ENCODE data around the gene PRKG2. TPM values are rescaled to one million over a fixed set of nuclear protein-coding genes. Genes with fewer than 3 reads are reported as not detected.
A peak's percentile ranks its signal among the peaks of the same experiment; 100 is the strongest.
"Not testable (repeated sequence)": the region's sequence is repeated elsewhere in the genome, so short reads cannot be mapped to it uniquely, and the experiment has no call there.

PRKG2 gene
- total RNA-seq, 1 donor from 2014 or later, result 0.05 TPM

DNA sequence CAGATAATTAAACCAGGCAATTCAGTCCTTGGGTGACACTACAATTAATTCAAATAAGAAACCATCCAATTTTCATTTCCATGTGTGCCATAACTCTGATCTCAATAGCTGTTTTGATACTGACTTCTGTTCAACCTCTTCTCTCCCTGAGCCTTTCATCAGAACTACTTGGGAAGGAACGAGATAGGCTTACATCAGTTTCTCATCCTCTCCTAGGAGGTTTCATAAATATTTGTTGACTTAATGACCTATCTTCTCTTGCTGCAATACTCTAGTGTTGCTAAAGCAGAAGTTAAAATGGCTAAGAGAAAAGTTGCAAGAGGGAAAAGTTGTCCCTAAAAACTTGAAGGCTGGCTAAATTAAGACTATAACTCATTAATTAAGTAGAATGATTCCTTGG, 41.8 kb downstream of the PRKG2 start:
- intact Hi-C loops (cut with DNase I), result no loop called here
- ATAC-seq (ENCODE audit: poor library complexity), result no peak
- no peak for DNase-seq

GRCh38 chr4:81166458-81167160, 48.4 kb downstream of the PRKG2 start:
- ATAC-seq (ENCODE audit: poor library complexity) (no peak), DNase-seq (no peak)
- intact Hi-C loops (cut with DNase I), result no loop called here

GRCh38 chr4:81165861-81166430, 49.1 kb downstream of the PRKG2 start:
- ATAC-seq (ENCODE audit: poor library complexity) (no peak), DNase-seq (no peak)
- intact Hi-C loops (cut with DNase I), result no loop called here

DNA sequence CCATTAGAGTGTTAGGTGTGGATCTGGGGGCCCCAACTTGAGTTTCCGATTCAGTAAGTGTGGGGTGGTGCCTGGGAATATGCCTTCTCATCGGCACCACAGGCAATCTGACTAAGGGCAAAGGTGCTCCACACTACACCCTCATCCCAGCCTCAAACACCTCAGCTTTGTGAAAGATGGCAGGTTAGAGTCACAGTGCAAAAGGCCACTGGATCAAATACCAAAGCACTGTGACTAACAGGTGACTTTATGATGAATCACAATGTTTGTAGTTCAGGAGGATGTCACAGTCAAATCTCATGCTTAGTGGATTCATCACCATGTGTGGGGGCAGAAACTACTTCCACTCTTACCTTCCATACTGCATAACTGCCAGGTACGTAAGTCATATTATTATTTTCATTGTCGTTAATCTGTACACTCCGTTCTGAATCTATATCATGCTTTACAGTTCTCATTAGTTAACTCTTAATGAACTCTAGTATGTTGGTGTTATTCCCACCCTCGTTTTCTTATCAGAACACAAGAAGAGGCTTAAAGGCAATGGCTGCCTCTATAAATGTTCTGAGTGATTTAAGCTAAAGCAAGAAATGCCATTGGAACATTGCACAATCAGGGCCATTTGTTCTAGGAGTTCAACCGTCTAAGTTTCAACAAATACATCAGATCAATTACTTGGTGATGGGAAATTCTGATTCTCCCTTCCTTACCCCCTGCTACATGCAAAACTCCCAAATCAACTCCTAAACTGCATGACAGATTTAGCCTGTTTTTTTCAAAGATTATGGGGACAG, 50.2 kb downstream of the PRKG2 start:
- ATAC-seq (ENCODE audit: poor library complexity) (no peak), DNase-seq (no peak)
- intact Hi-C loops (cut with DNase I), result no loop called here

DNA sequence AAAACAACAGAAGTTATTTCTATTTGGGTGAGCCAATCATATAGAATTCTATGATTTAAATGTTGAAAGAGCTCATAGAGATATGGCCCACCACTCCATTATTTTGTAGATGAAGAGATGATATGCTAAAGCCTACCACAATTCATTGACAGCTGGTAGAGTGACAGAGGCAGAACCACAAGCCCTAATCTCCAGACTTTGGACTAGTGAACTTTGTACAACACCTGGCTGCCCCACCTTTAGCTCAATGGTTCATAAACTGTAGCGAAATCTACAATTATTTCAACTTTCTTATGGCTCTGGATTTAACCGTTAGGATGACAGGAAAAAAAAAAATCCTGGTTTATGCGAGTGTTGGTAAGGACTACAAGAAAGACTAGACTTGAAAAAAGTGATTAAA, 50.9 kb downstream of the PRKG2 start:
- no peak for DNase-seq
- intact Hi-C loops (cut with DNase I), result no loop called here
- ATAC-seq (ENCODE audit: poor library complexity), result no peak

- intact Hi-C loops (cut with DNase I), result no loop called here
- DNase-seq (no peak), ATAC-seq (ENCODE audit: poor library complexity) (no peak)
Measured at GRCh38 chr4:81162752-81163458, 52.1 kb downstream of the PRKG2 start.

- DNase-seq; intact Hi-C loops (cut with DNase I); ATAC-seq (ENCODE audit: poor library complexity): not testable (repeated sequence)
Measured at GRCh38 chr4:81153714-81154323, 61.2 kb downstream of the PRKG2 start.

GRCh38 chr4:81152839-81153713, 61.9 kb downstream of the PRKG2 start:
- ATAC-seq (ENCODE audit: poor library complexity), result no peak
- no peak for DNase-seq
- intact Hi-C loops (cut with DNase I), result no loop called here

DNA sequence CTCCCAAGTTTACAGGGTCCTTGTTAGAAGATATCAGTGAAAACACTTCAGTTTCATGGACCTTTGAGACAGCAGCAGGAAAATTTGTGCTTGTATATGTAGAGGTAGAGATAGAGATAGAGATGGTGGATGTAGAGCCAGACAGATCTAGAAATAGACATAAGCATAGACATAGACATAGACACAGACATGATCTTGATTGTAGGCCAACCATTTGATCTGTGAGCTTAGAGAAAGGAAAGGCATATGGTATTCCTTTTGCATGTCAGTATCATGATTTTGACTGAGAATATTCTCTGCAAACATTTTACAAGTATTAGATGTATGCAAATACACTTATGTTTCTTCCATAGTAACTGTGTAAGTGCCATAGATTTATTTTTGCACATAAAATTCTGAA, 65.0 kb downstream of the PRKG2 start:
- ATAC-seq (ENCODE audit: poor library complexity), result no peak
- DNase-seq, result no peak
- intact Hi-C loops (cut with DNase I), result no loop called here

GRCh38 chr4:81148576-81148975, 66.4 kb downstream of the PRKG2 start:
- intact Hi-C loops (cut with DNase I), result no loop called here

GRCh38 chr4:81146466-81146865, 68.6 kb downstream of the PRKG2 start:
- DNase-seq, result no peak
- no peak for ATAC-seq (ENCODE audit: poor library complexity)
- intact Hi-C loops (cut with DNase I), result no loop called here

More at GRCh38 chr4:81148576-81148975, 66.4 kb downstream of the PRKG2 start:
- ATAC-seq (ENCODE audit: poor library complexity), result no peak
- DNase-seq, result no peak

DNA sequence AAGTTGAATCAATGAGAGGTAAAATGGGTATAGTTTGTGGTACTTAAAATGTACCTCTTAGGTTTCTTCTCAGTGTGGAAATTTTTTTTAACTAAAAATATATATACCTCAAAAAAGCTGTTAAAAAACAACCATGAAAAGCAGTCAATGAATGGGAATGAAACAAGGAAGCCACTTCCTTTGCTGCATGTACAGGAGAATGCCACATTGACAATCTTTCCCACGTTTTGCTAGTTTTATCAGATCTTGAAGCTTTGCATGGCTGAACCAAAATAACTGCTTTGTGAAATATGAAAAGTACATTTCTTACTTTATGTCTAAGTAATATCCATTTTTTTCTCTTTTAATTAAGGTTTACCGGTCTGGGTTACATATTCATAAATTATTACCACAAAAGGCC, 71.8 kb downstream of the PRKG2 start:
- intact Hi-C loops (cut with DNase I), result no loop called here
- ATAC-seq (ENCODE audit: poor library complexity), result no peak
- DNase-seq, result no peak

GRCh38 chr4:81142744-81143143, 72.3 kb downstream of the PRKG2 start:
- DNase-seq (no peak), ATAC-seq (ENCODE audit: poor library complexity) (no peak)

GRCh38 chr4:81137894-81138293, 77.1 kb downstream of the PRKG2 start:
- DNase-seq (no peak), ATAC-seq (ENCODE audit: poor library complexity) (no peak)
- intact Hi-C loops (cut with DNase I), result no loop called here

More at GRCh38 chr4:81142744-81143143, 72.3 kb downstream of the PRKG2 start:
- intact Hi-C loops (cut with DNase I), result no loop called here

GRCh38 chr4:81137446-81137845, 77.6 kb downstream of the PRKG2 start:
- ATAC-seq (ENCODE audit: poor library complexity), result no peak
- no peak for DNase-seq
- intact Hi-C loops (cut with DNase I), result no loop called here

GRCh38 chr4:81136161-81136905, 78.7 kb downstream of the PRKG2 start:
- DNase-seq (no peak), ATAC-seq (ENCODE audit: poor library complexity) (peak; percentile 53)
- intact Hi-C loops (cut with DNase I), result no loop called here

- intact Hi-C loops (cut with DNase I), result no loop called here
- no peak for ATAC-seq (ENCODE audit: poor library complexity)
- no peak for DNase-seq
Measured at GRCh38 chr4:81135501-81135900, 79.5 kb downstream of the PRKG2 start.
